ENCODE results near the gene NEK3. TPM values are rescaled to one million over a fixed set of nuclear protein-coding genes. Genes with fewer than 3 reads are reported as not detected.
A peak's percentile ranks its signal among the peaks of the same experiment; 100 is the strongest.

The NEK3 gene
- total and polyA plus RNA-seq, 4 donors = 3.0 to 4.4 (median 3.9) TPM

DNA sequence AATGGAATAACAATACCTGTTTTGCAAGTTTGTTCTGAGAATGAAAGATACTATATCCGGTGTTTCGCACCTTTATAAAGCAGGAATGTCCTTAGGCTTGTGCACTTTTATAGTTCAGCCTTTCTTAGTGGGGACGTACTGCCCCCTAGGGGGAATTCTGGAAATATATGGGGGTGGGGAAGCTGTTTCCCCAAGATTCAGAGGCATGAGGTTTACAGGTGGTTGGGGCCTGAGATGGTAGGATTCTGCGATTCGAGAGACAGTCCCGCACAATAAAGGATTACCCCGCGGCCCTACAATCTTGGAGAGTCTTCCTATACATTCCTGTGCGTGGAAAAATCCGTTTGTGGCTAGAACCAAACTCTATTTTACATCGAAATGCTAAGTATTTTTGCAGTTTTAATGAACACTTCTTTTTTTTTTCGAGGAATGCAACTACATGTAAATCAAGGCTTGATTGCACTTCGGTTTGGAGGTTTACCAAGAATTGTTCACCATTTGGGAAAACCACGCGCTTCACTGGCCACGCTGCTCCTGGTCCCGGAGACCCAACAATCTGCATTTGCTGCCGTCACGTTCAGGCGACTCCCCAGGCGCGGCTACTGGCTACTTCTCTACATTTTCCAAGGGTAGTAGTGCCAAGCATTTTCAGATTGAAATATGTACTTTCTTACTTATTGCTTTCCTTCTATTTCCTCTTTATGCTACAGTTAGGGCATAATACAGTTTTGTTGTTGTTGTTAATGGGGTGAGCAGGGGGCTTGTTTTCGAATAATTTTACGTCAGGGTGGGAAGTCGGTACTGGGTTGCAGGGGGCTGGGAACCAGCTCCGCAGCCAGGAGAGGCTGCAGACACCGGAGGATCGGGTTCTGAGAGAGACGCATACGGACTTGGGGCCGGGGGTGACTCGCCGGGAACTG is 31.4 kb downstream of the NEK3 start:
- DNase-seq (ENCODE audit: low spot score) = peak; percentile 73
- Histone ChIP-seq H3K9me3 (ENCODE audit: control insufficient read depth in 4 of 4, low read length in 3 of 4) (no peaks in the 10 kb centered on the region), H3K27me3 (ENCODE audit: control insufficient read depth in 4 of 4, insufficient read depth in 4 of 4, low read length in 3 of 4) (no peaks in the 10 kb centered on the region), H3K36me3 (ENCODE audit: control insufficient read depth in 4 of 4, insufficient read depth in 3 of 4, low read depth in 1 of 4, low read length in 3 of 4) (peaks cover 2 to 10% (median 5%) of the 10 kb centered on the region in 4 donors), H3K4me3 (ENCODE audit: low read depth in 1 of 3, low read length in 3 of 3) (peak overlapping the region; percentile 20 to 93 (median 61)), H3K4me1 (ENCODE audit: control insufficient read depth in 4 of 4, insufficient read depth in 4 of 4, low read length in 3 of 4) (peaks cover 4 to 17% (median 14%) of the 10 kb centered on the region in 4 donors), H3K9ac (ENCODE audit: low read depth in 1 of 2, low read length in 2 of 2) (peak overlapping the region in 1 of 2 donors; percentile 83), H3K27ac (ENCODE audit: low read depth in 1 of 2, low read length in 2 of 2) (no peak overlapping the region)
- TF ChIP-seq GABPA (IDR thresholded peaks at IDR 0.05 in 1 of 2, conservative IDR thresholded peaks at IDR 0.05 in 1 of 2) (no peak), NR2F2 (IDR thresholded peaks at IDR 0.05) (no peak), SP1 (IDR thresholded peaks at IDR 0.05) (no peak), TAF1 (conservative IDR thresholded peaks at IDR 0.05) (no peak), YY1 (IDR thresholded peaks at IDR 0.05) (peak; percentile 11), REST (IDR thresholded peaks at IDR 0.05) (no peak), JUND (IDR thresholded peaks at IDR 0.05) (no peak), FOXA1 (IDR thresholded peaks at IDR 0.05) (peak; percentile 46), RXRA (IDR thresholded peaks at IDR 0.05) (peak; percentile 8 to 33), HNF4A (conservative IDR thresholded peaks at IDR 0.05) (peak in 1 of 2 donors; percentile 32), FOXA2 (IDR thresholded peaks at IDR 0.05) (no peak), RAD21 (IDR thresholded peaks at IDR 0.05) (peak; percentile 94 to 98), EGR1 (IDR thresholded peaks at IDR 0.05; ENCODE audit: low read depth in 2 of 2) (no peak), HNF4G (IDR thresholded peaks at IDR 0.05) (no peak), ATF3 (IDR thresholded peaks at IDR 0.05) (no peak)
- TF ChIP-seq, protein P1, sequence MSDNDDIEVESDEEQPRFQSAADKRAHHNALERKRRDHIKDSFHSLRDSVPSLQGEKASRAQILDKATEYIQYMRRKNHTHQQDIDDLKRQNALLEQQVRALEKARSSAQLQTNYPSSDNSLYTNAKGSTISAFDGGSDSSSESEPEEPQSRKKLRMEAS (IDR thresholded peaks at IDR 0.05) = peak; percentile 12
- TF ChIP-seq, protein P2, sequence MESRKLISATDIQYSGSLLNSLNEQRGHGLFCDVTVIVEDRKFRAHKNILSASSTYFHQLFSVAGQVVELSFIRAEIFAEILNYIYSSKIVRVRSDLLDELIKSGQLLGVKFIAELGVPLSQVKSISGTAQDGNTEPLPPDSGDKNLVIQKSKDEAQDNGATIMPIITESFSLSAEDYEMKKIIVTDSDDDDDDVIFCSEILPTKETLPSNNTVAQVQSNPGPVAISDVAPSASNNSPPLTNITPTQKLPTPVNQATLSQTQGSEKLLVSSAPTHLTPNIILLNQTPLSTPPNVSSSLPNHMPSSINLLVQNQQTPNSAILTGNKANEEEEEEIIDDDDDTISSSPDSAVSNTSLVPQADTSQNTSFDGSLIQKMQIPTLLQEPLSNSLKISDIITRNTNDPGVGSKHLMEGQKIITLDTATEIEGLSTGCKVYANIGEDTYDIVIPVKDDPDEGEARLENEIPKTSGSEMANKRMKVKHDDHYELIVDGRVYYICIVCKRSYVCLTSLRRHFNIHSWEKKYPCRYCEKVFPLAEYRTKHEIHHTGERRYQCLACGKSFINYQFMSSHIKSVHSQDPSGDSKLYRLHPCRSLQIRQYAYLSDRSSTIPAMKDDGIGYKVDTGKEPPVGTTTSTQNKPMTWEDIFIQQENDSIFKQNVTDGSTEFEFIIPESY (IDR thresholded peaks at IDR 0.05) = no peak
- TF ChIP-seq, protein P3, sequence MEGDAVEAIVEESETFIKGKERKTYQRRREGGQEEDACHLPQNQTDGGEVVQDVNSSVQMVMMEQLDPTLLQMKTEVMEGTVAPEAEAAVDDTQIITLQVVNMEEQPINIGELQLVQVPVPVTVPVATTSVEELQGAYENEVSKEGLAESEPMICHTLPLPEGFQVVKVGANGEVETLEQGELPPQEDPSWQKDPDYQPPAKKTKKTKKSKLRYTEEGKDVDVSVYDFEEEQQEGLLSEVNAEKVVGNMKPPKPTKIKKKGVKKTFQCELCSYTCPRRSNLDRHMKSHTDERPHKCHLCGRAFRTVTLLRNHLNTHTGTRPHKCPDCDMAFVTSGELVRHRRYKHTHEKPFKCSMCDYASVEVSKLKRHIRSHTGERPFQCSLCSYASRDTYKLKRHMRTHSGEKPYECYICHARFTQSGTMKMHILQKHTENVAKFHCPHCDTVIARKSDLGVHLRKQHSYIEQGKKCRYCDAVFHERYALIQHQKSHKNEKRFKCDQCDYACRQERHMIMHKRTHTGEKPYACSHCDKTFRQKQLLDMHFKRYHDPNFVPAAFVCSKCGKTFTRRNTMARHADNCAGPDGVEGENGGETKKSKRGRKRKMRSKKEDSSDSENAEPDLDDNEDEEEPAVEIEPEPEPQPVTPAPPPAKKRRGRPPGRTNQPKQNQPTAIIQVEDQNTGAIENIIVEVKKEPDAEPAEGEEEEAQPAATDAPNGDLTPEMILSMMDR (IDR thresholded peaks at IDR 0.05; ENCODE audit: low read depth, low read length, missing input control) = peak; percentile 90
- WGBS = 1% methylated on average over 33 of the region's 33 CpGs
